GM12872 (cell line): ENCODE measurements around the gene MISP.

Experiments used
- TF ChIP-seq, protein P1 (sequence below): IDR thresholded peaks from 3 replicates; pipeline ENCODE4 v1.5.1; 2011; ENCODE audit warnings: low read depth, mild to moderate bottlenecking, low read length, moderate library complexity; ENCODE audit not compliant: insufficient read depth

Gene MISP

DNA sequence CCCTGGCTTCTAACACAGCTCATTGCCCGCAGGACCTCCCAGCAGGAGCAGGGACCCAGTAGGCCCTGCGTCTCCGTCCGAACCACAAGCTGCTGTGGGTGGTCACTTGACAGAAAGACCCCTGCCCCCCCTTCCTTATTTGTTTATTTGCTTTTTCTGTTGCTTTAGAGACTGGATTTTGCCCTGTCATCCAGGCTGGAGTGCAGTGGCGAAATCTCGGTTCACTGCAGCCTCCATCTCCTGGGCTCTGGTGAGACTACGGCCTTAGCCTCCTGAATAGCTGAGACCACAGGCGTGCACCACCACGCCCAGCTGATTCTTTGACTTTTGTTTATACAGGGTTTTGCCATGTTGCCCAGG is 38.8 kb downstream of the MISP start:
- TF ChIP-seq, protein P1, sequence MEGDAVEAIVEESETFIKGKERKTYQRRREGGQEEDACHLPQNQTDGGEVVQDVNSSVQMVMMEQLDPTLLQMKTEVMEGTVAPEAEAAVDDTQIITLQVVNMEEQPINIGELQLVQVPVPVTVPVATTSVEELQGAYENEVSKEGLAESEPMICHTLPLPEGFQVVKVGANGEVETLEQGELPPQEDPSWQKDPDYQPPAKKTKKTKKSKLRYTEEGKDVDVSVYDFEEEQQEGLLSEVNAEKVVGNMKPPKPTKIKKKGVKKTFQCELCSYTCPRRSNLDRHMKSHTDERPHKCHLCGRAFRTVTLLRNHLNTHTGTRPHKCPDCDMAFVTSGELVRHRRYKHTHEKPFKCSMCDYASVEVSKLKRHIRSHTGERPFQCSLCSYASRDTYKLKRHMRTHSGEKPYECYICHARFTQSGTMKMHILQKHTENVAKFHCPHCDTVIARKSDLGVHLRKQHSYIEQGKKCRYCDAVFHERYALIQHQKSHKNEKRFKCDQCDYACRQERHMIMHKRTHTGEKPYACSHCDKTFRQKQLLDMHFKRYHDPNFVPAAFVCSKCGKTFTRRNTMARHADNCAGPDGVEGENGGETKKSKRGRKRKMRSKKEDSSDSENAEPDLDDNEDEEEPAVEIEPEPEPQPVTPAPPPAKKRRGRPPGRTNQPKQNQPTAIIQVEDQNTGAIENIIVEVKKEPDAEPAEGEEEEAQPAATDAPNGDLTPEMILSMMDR: no peak

DNA sequence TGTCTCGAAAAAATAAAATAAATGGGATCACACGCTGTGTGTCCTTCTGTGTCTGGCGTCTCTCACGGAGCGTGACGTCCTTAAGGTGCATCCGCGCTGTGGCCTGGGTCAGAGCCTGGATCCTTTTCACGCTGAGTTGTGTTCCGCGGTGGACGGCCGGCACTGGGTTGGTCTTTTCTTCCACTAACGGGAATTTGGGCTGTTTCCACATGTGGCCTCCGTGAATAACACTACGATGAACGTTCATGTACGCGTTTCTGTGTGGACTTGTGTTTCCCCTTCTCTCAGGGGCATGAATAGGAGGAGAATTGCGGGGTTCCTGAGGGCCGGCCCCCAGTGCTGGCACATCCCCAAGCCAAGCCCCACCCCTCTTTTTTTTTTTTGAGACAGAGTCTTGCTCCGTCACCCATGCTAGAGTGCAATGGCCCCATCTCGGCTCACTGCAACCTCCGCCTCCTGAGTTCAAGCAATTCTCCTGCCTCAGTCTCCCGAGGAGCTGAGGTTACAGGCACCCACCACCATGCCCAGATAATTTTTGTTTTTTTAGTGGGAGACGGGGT is 40.2 kb downstream of the MISP start:
- TF ChIP-seq, protein P1: no peak

- TF ChIP-seq, protein P1: no peak
Observed at GRCh38 chr19:791567-792305, 40.8 kb downstream of the MISP start.

DNA sequence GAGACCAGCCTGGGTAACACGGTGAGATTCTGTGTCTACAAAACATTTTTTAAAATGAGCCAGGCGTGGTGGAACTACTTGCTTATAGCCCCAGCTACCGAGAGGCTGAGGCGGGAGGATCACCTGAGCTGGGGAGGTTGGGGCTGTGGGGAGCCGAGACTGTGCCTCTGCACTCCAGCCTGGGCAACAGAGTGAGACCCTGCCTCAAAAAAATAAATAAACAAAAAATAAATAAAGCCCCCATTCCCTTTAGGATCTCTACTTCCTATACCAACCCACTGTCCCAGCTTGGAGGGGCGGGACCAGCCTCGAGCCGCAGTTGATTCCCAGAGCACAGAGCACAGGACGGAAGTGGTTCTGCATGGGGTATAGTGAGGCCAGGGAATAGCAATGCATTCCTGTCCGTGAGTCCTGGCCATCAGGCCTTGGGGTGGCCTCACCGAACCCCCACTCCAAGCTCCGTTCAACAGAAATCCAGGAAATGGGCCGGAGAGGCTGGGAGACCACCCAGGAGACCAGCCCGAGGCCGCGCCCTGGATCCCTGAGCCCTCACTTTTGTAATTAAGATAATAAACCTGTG is 41.5 kb downstream of the MISP start:
- TF ChIP-seq, protein P1: no peak

GRCh38 chr19:793806-794205 is 42.9 kb downstream of the MISP start:
- TF ChIP-seq, protein P1: no peak

DNA sequence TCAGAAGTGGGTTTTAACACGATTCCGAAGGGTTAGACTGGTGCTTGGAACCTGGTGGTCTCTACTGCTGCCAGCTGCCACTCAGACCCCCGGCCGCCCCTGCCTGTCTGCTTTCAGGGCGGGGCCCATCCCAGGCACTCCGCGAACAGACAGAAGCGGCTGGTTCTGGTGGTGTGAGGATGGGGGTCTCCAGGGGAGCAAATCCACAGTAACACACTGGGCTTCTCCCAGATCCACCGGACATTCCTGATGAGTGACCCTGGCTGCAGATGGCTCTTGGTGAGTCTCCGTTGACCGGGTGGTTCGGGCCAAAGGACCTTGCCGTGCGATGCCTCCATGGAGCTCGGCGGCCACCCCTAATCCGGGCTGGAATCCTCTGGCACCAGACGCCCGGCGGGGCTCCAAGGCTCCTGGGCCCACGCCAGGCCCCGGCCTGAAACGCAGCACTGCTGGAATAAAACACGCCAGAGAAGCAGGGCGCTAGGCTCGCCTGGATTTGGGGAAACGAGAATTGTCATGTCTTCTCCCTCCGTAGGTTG is 44.2 kb downstream of the MISP start:
- TF ChIP-seq, protein P1: no peak

GRCh38 chr19:795691-796581 is 45.0 kb downstream of the MISP start:
- TF ChIP-seq, protein P1: no peak
